GM18508 (cell line): ENCODE results near the gene DPYD.

Source experiments
- ATAC-seq: cut with Tn5 transposase; IDR thresholded peaks from one replicate; pipeline ENCODE4 v1.9.1; 2021; ENCODE audit warnings: moderate number of reproducible peaks; ENCODE audit not compliant: insufficient read depth, unreplicated experiment

Gene DPYD

DNA sequence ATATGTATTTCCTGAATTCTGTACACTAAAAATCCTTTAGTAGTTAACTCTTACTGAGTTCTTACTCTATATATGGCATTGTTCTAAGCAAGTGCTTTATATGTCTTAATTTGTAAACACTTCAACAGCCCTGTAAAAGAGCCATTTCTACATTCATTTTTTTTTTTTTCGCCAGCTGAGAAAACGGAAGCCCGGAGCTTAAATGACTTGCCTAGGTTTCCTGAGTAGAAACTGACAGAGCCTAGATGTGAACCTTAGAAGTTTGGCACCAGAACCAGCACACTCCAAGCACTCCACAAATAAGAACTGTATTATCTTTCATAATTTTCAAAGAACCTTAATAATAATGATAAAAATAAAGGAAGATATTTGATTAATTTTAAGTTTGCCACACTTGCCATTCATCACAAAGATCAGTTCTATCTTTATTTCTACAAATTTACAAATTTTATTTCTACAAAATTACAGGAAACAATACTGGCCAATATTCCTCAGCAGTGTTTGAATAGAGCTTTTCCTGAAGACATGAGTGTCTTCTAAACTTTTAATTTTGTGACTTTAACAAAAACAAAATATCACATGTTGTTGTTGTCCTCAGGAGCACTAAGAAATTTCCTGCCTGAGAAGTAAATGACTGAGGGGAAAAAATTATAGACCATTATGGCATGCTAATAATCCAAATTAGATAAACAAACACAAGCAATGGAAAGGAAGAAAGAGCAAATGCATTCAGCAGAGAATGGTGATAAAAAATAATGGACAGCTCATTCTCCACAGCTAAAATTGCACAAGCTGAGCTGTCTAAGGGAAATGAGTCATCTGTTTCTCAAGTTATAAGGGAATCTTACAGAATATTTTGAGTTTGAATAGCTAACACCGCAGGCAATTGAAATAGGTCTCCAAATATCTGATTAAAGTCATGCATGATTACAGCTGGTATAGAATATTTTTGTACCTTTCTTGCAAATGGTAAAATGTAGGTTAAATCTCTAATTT lies 71.2 kb downstream of the DPYD start:
- ATAC-seq, result peak; percentile 34

DNA sequence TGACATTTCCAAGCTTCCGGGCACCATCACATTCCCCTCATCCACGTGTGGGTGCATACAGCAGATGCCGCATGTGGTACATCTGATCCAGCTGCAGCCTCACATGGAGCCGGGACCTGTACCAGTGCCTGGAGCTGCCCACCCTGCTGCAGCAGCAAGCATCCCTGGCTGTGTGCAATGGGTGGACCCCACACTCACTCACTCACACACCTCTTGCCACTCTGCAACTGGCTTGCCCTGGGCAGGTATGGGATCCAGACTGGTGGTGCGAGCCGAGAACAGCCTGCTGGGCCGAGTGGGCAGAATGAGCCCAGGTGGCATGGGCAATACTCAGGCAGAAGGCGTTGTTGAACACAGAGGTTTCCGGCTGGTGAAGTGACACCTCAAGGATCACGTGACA lies 75.0 kb downstream of the DPYD start:
- no peak for ATAC-seq

DNA sequence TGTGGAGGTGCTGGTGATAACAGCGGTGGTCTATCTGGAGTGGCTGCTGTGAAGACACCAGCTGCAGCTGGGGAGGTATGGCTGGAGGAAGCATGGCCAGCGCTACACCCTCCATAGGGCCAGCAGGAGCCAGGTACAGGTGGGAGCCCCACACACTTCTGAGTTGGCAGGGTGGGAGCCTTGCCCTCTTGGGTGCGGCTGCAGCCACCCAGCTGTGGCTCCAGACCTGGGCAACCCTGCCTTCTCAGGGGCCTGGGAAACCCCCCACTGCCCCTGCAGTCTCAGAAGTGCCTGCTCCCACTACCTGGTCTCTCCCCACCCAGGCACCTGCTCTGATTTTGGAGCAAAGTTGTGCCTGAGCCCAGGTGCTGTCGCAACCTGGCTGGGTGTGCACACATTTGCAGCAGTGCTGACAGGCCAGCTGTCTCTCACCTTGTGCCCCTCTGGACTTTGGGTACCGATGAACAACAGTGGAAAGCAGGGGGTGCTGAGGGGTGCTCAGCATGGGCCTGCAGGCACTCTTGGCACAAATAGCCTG lies 76.2 kb downstream of the DPYD start:
- ATAC-seq, result no peak

DNA sequence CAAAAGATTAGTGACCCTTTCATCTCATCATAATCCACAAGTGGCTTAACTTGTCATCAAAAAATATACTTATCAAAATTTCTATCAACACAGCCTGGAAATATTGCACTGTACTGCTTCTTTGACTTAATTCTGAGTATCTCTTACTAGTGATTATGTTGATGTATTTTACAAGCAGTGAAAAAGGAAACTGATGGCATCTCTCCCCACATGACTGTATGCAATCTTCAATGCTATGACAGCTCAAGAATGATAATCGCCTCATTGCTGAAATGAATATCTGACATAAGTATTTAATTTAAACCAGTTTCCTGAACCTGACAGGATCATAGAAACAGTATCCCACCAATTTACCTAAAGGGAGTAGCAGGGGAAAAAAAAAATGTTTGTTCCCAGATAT lies 79.5 kb downstream of the DPYD start:
- no peak for ATAC-seq

DNA sequence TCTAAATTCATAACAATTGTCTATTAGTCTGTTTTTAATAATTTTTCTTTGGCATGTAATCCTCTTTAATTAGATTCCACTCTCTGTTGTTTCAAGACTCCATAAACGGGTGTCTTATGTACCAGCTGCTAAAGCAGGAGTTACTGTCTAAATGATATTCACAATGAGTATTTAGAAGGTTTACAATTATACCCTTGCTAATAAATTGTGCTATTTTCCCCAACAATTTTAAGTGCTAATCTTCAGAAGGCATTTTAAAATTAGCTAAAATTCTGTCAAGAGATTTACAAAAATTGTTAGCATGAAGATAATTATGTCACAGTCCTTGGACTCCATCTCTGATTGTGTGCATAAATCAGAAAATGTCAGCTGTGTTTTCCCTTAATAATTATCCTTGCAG lies 83.7 kb downstream of the DPYD start:
- no peak for ATAC-seq

DNA sequence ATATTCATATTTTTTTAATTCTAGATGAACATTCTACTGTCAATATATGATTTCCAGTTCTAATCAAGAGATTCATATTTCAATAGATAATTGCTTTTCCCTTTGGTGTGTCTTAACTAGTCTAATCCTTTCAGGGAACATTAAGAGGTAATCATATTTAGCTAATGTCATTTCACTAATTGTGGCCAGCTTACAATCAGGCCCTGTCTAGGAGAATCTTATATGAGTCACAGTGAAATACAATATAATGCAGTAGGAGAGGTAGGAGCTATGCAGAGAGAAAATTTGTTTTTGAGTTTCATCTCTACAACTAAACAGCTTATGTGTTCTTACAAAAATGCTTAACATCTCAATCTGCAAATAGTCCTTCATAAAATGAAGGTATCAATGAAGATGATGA lies 85.9 kb downstream of the DPYD start:
- ATAC-seq, result no peak

DNA sequence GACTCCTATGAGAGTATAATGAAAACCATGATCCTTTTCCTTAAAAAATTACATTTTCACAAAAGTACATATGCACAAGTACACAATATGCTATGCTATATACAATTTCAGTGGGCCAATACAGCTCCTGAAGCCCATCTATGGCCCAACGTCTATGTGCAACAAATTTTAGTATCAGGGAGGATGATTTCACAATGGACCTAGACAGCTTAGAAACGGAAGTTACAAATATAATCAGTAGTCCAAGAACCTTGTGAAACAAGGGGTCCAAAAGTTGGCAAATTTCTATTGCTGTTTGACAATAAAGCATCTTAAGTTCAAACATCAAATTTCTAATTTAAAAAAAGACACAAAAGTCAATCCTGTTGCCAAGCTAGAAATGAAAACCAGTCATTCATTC lies 87.0 kb downstream of the DPYD start:
- no peak for ATAC-seq

DNA sequence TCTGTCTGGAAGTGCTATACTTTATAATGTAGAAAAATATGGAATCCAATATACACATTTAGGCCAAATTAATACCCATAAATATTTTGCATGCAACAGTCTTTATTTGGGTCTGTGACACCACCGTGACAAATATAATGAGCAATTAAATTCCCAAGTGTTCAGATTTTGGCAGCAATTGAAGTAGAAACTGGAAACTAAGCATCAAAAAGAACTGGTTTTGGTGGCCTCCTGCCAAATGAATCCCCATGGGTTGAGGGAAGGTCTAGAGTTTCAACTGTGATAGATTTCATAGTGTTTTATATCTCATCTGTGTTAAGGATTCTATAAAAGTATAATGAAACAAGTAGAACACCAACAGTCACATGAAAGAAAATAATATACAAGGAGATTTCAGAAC lies 88.4 kb downstream of the DPYD start:
- ATAC-seq, result no peak

DNA sequence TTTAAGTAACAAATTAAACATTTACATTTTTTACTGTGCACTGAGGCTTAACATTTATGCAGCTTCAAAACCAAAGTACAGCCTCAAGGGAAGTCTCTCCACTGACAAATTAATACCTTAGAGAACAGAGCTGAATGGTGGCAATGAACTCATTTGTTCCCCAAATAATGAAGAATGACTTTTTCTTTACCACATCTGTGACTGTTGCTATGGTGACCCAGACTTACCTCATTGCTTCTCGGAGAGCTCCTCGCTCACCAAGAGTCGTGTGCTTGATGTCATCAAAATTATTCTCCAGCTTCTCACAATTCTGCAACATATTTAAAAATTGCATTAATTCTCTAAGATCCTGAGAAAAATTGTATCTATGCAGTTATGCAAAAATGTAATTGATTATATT lies 92.9 kb downstream of the DPYD start:
- peak; percentile 82 for ATAC-seq

DNA sequence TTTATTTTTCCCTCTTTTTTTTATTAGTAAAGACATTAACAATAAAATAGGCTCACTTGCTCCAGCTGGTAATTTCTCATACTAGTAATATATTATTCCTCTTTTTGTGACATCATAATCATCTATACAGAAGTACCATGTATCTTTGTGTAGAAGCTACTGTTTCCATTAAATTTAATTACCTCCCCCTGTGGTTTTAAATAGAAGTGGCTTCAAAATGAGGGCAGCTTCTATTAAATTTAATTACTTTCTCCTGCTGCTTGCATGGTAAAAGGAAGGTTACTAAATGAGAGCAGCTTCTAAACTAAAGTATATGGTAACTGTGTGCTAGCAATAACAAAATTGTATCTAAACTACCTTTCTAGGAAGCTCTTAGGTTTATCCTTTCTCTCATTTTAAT lies 94.0 kb downstream of the DPYD start:
- no peak for ATAC-seq

DNA sequence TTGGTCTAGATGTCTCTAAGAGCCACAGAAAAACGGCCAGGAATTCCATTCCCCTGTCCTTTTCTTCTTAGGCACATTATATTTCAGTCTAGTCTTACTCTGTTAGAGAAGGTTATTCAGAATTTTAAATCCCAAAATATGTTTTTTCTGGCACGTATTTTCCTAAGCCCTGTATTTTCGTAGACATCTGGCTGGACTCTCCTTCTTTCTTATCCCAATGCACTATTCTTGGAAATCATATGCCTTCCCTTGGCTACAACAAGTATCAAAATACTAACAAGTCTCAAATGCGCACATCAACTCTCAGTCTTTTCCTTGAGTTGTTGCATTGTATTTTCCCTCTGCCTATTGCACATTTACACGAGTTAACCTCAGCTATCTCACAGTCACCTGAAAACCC lies 96.2 kb downstream of the DPYD start:
- ATAC-seq, result no peak

DNA sequence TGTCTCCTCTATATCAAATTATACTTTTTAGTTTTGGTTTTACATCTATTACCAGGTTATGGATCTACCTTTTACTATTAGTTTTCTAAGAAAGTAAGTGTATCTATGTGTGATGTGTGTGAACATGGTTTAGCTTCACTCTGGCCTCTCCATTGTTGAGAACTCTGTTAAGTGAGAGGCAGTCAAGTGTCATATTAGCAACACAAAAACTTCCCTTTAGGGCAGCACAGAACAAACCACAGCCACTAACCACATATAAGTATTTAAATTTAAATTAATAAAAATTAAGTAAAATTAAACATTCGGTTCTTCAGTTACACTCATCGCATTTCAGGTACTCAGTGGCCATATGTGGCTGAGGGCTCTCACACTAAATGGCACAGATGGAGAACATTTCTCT lies 96.6 kb downstream of the DPYD start:
- no peak for ATAC-seq

DNA sequence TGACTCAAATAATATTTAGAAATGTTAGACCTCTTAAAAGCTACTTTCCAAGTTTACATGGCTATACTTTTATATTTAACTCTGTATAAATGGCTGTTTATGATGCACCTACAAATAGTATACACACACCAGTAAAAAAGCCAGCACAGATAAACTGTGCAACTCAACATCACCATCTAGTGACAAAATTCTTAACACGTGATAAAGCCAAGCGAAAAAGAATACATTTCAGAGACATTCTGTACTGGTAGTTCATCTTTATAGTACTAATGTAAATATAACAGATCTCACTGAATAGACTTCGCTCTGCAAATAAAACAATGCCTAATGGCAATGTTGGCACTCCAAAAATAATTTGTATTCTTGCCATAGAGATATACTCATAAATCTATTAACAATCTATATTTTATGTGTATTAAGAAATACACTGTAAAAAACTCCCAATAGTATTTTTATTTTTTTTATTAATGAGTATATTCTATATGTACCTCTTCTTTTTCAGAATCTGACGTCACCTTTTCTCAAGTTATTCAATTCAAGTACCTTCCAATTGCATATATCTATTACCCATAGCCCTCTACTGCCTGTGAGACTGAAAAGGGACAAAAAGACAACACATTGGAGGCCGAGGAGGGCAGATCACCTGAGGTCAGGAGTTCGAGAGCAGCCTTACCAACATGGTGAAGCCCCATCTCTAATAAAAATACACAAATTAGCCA lies 100.2 kb downstream of the DPYD start:
- ATAC-seq, result no peak

DNA sequence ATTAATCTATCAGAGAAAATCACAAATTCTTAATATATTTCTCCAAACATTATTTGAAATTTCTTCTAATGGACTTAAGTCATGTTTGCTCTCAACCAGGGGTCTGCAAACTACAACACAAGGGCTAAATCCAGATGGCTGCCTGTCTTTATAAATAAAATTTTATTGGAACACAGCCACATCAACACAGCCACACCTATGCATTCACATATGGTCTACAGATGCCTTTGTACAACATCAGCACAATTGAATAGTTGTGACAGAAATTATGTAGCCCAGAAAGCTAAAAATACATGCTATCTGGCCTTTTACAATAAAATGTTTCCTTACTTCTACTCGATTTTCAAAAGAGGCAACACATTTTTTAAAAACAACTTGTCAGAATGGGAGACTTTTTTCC lies 103.9 kb downstream of the DPYD start:
- ATAC-seq, result no peak

DNA sequence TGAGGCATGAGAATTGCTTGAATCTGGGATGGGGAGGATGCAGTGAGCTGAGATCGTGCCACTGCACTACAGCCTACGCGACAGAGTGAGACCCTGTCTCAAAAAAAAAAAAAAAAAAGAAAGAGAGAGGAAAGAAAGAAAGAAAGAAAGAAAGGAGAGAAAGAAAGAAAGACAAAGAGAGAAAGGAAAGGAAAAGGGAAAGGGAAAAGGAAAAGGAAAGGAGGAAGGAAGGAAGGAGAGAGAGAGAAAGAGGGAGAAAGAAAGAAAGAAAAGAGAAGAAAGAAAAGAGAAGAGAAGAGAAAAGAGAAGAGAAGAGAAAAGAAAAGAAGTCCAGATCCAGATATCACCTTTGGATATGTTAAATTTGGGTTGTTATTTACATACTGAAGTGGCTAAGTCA lies 106.0 kb downstream of the DPYD start:
- no peak for ATAC-seq

DNA sequence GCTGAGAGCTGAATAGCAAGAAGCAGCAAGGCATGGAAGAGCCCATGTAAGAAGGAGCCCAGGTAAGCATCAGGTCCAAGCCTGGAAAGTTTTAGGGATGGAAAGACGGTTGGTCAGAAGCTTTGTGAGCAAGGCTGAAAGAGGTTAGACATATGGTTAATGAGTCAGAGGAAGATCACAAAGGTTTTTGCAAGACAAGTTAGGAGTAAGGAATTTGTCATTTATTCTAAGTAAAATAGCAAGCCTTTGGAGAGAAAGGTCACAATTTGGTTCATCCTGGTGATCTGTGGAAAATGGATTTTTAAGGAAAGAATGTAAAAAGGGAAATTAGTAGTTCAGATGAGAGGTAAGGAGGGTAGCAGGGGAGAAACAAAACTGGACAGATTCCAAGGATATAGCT lies 106.7 kb downstream of the DPYD start:
- no peak for ATAC-seq

DNA sequence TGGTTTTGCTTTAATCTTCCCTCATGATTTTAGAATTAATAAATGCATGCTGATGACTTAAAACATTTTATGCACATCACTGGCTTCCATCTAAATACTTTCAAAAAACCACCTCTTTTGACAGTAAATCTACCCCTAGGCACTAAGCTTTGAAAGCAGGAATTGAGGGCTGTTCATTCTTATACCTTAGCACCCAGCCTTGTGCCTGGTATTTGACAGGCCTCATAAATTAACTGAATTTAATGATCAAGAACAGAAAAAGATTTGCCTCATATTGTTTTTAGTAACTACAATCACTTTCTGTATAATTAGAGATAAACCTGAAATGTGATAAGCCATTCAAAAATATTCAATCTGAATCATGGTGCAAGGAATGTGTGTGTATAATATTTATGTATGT lies 108.8 kb downstream of the DPYD start:
- ATAC-seq, result no peak

DNA sequence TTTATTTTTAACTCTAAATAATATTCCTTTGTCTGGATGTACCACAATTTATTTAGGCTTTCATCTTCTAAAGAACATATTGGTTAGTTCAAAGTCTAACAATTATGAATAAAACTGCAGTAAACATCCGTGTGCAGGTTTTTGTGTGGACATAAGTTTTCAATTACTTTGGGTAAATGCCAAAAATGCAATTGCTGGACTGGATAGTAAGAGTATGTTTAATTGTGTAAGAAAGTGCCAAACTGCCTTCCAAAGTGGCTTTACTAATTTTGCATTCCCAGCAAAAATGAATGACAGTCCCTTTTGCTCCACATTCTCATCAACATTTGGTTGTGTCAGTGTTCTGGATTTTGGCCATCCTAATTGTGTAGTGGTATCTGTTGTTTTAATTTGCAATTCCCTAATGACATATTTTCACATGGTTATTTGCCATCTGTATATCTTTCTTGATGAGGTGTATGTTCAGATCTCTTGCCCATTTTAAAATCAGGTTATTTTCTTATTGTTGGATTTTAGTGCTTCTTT lies 113.8 kb downstream of the DPYD start:
- ATAC-seq, result no peak

DNA sequence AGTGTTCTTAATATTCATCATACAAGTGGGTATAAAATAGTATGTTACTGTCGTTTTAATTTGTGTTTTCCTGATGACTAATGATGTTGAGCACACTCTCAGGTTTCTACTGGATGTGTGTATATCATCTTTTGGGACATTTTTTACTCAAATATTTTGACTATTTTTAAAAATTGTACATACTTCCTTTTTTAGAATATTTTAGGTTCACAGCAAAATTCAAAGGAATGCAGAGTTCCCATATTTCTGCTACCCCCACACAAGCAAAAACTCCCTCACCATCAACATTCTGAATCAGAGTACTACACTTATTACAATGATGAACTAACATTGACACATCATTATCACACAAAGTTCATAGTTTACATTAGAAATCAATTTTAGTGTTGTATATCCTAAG lies 114.5 kb downstream of the DPYD start:
- no peak for ATAC-seq

DNA sequence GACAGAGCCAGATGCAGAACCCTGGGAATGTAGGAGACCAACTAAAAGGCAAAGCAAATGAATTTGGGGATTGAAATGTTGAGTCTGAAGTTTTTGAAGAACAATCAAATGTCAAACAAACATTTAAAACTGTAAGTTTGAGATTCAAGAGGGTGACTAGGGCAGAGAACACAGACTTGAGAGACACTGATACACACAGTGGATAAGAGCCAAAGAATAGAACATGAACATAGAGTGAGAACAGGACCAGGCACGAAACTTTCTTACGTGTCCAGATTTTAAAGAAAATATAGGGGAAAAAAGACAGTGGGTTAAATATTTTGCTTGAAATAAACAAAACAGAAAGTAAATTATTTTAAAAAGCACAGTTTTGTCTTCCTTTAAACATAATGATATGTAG lies 115.7 kb downstream of the DPYD start:
- no peak for ATAC-seq

DNA sequence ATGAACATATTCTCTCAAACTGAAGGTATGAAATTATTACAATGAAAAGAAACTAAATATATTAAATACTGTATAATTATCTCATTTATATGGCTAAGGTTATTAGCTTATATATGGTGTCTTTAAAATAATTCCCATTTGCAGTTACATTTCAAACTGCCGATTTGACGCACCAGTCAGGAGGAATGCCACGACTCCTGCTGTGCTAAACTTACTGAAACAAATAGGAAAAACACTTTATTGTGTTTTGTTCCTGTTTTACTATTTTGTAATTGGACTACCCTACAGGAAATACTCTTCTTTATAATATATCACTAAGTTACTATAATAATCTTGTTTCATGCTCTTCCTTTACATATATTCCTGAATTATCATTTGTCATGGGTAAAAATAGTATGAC lies 117.8 kb downstream of the DPYD start:
- no peak for ATAC-seq
